Activated CD8-positive, alpha-beta memory T cell treated with anti-CD3 and anti-CD28 coated beads for 1 hour (primary cell): Measurements from ENCODE around the gene CCM2.

Source experiments
- DNase-seq, 2 donors: peaks; one replicate each; pipeline ENCODE4 v3.0.0-alpha.2; 2020; ENCODE audit warnings: low read depth in 1 of 2; ENCODE audit errors: extremely low read depth in 1 of 2

The CCM2 gene

GRCh38 chr7:45118292-45118691 lies 118.3 kb downstream of the CCM2 start:
- DNase-seq = no peak

- DNase-seq = no peak
These were observed 118.9 kb downstream of the CCM2 start for GRCh38 chr7:45118889-45119331.

- no peak for DNase-seq
These were observed 119.5 kb downstream of the CCM2 start for GRCh38 chr7:45119550-45119949.

- DNase-seq = no peak
These were observed 123.2 kb downstream of the CCM2 start for GRCh38 chr7:45122975-45123860.

GRCh38 chr7:45123913-45124710 lies 124.1 kb downstream of the CCM2 start:
- DNase-seq = no peak

- DNase-seq = no peak
These were observed 125.3 kb downstream of the CCM2 start for GRCh38 chr7:45125193-45125904.
